ENCODE data around the gene BRMS1L.

The BRMS1L gene

GRCh38 chr14:35915185-35915584 is 89.0 kb downstream of the BRMS1L start:
- in situ Hi-C loops (cut with HindIII; ENCODE audit: low sequenced_read_pairs), result no loop called here
- DNase-seq (ENCODE audit: low read depth), result no peak
- no peak overlapping the region for H3K4me3 ChIP-seq (ENCODE audit: low read depth, low read length)
- TF ChIP-seq, protein P1, sequence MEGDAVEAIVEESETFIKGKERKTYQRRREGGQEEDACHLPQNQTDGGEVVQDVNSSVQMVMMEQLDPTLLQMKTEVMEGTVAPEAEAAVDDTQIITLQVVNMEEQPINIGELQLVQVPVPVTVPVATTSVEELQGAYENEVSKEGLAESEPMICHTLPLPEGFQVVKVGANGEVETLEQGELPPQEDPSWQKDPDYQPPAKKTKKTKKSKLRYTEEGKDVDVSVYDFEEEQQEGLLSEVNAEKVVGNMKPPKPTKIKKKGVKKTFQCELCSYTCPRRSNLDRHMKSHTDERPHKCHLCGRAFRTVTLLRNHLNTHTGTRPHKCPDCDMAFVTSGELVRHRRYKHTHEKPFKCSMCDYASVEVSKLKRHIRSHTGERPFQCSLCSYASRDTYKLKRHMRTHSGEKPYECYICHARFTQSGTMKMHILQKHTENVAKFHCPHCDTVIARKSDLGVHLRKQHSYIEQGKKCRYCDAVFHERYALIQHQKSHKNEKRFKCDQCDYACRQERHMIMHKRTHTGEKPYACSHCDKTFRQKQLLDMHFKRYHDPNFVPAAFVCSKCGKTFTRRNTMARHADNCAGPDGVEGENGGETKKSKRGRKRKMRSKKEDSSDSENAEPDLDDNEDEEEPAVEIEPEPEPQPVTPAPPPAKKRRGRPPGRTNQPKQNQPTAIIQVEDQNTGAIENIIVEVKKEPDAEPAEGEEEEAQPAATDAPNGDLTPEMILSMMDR (IDR thresholded peaks at IDR 0.05; ENCODE audit: low read depth, low read length, missing control alignments), result no peak

DNA sequence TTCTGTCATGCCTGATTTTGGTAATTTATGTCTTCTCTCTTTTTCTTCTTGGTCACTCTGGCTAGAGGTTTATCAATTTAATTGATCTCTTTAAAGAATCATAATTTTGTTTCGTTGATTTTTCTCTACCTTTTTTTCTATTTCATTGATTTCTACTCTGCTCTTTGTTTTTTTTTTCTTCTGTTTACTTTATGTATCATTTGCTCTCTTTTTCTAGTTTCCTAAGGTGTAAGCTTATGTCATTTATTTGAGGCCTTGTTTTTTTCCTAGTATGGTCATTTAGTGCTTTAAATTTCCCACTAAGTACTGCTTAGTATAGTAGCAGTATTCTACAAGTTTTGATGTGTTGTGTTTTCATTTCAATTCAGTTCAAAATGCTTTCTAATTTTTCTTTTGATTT is 89.6 kb downstream of the BRMS1L start:
- no peak overlapping the region for H3K4me3 ChIP-seq (ENCODE audit: low read depth, low read length)
- DNase-seq (ENCODE audit: low read depth), result no peak
- TF ChIP-seq, protein P1 (IDR thresholded peaks at IDR 0.05; ENCODE audit: low read depth, low read length, missing control alignments), result no peak
- in situ Hi-C loops (cut with HindIII; ENCODE audit: low sequenced_read_pairs), result no loop called here
